GM21619 (cell line): ENCODE data around the gene PRKAR2B.
"Not testable (repeated sequence)": the region's sequence is repeated elsewhere in the genome, so short reads cannot be mapped to it uniquely, and the experiment has no call there.

Source experiments
- ATAC-seq: cut with Tn5 transposase; IDR thresholded peaks from one replicate; pipeline ENCODE4 v1.9.1; 2021; ENCODE audit not compliant: unreplicated experiment

PRKAR2B gene

GRCh38 chr7:107115114-107115513 lies 70.6 kb downstream of the PRKAR2B start:
- no peak for ATAC-seq

- ATAC-seq = no peak
Measured at GRCh38 chr7:107115762-107116540, 71.4 kb downstream of the PRKAR2B start.

GRCh38 chr7:107118109-107118900 lies 73.8 kb downstream of the PRKAR2B start:
- no peak for ATAC-seq

GRCh38 chr7:107119376-107120105 lies 75.0 kb downstream of the PRKAR2B start:
- ATAC-seq = no peak

- no peak for ATAC-seq
Measured at GRCh38 chr7:107122486-107122911, 78.0 kb downstream of the PRKAR2B start.

GRCh38 chr7:107123392-107123791 lies 78.9 kb downstream of the PRKAR2B start:
- no peak for ATAC-seq

- ATAC-seq = no peak
Measured at GRCh38 chr7:107125475-107125874, 81.0 kb downstream of the PRKAR2B start.

GRCh38 chr7:107128217-107128616 lies 83.7 kb downstream of the PRKAR2B start:
- no peak for ATAC-seq

GRCh38 chr7:107128748-107129147 lies 84.2 kb downstream of the PRKAR2B start:
- ATAC-seq = no peak

GRCh38 chr7:107130487-107131220 lies 86.1 kb downstream of the PRKAR2B start:
- no peak for ATAC-seq

- no peak for ATAC-seq
Measured at GRCh38 chr7:107133396-107133795, 88.9 kb downstream of the PRKAR2B start.

GRCh38 chr7:107138696-107139420 lies 94.4 kb downstream of the PRKAR2B start:
- ATAC-seq = no peak

- ATAC-seq = not testable (repeated sequence)
Measured at GRCh38 chr7:107143875-107144274, 99.4 kb downstream of the PRKAR2B start.

GRCh38 chr7:107145067-107145838 lies 100.7 kb downstream of the PRKAR2B start:
- ATAC-seq = no peak

- no peak for ATAC-seq
Measured at GRCh38 chr7:107147464-107148393, 103.2 kb downstream of the PRKAR2B start.

GRCh38 chr7:107148721-107149120 lies 104.2 kb downstream of the PRKAR2B start:
- ATAC-seq = no peak

- ATAC-seq = no peak
Measured at GRCh38 chr7:107149863-107150262, 105.4 kb downstream of the PRKAR2B start.

GRCh38 chr7:107150375-107151073 lies 106.0 kb downstream of the PRKAR2B start:
- ATAC-seq = no peak
